ENCODE data around the gene RNF19B.
A peak's percentile ranks its signal among the peaks of the same experiment; 100 is the strongest.

Gene RNF19B

GRCh38 chr1:32991386-32991785, 26.8 kb upstream of the RNF19B start:
- no peak for TF ChIP-seq CTCF (IDR thresholded peaks at IDR 0.05; ENCODE audit: low read depth, low read length)
- no peak overlapping the region for H3K4me3 ChIP-seq (ENCODE audit: low read depth, low read length)

- H3K4me3 ChIP-seq (ENCODE audit: low read depth, low read length) = no peak overlapping the region
- no peak for TF ChIP-seq CTCF (IDR thresholded peaks at IDR 0.05; ENCODE audit: low read depth, low read length)
Measured at GRCh38 chr1:32990887-32991286, 26.3 kb upstream of the RNF19B start.

GRCh38 chr1:32989160-32990050, 24.8 kb upstream of the RNF19B start:
- peak overlapping the region; percentile 4; the same call in 1 of the 2 replicates for H3K4me3 ChIP-seq (ENCODE audit: low read depth, low read length)
- TF ChIP-seq CTCF (IDR thresholded peaks at IDR 0.05; ENCODE audit: low read depth, low read length) = no peak

GRCh38 chr1:32988665-32989064, 24.1 kb upstream of the RNF19B start:
- H3K4me3 ChIP-seq (ENCODE audit: low read depth, low read length) = no peak overlapping the region
- TF ChIP-seq CTCF (IDR thresholded peaks at IDR 0.05; ENCODE audit: low read depth, low read length) = no peak

GRCh38 chr1:32985226-32985625, 20.6 kb upstream of the RNF19B start:
- no peak for TF ChIP-seq CTCF (IDR thresholded peaks at IDR 0.05; ENCODE audit: low read depth, low read length)
- H3K4me3 ChIP-seq (ENCODE audit: low read depth, low read length) = no peak overlapping the region

- H3K4me3 ChIP-seq (ENCODE audit: low read depth, low read length) = no peak overlapping the region
- no peak for TF ChIP-seq CTCF (IDR thresholded peaks at IDR 0.05; ENCODE audit: low read depth, low read length)
Measured at GRCh38 chr1:32984455-32985171, 20.0 kb upstream of the RNF19B start.

- H3K4me3 ChIP-seq (ENCODE audit: low read depth, low read length) = no peak overlapping the region
- no peak for TF ChIP-seq CTCF (IDR thresholded peaks at IDR 0.05; ENCODE audit: low read depth, low read length)
Measured at GRCh38 chr1:32984090-32984454, 19.5 kb upstream of the RNF19B start.

Measured in WI38 (cell line).